MM.1S (cell line): ENCODE measurements around the gene DCXR.

Experiments
- EZH2 ChIP-seq: fragments of 300-600 bp; sonication (generic); optimal IDR thresholded peaks from 2 replicates; pipeline ENCODE3; 2017; ENCODE audit warnings: low read depth, mild to moderate bottlenecking, antibody characterized with exemption, low read length, mixed read lengths
- EZH2phosphoT487 ChIP-seq: fragments of 300-600 bp; sonication (generic); IDR thresholded peaks from 2 replicates; pipeline ENCODE4 v1.6.1; 2018; ENCODE audit warnings: antibody characterized with exemption, low read length
- TF ChIP-seq, protein P1 (sequence below): fragments of 300-600 bp; sonication (generic); IDR thresholded peaks from 2 replicates; pipeline ENCODE4 v1.5.1; 2016; ENCODE audit warnings: antibody characterized with exemption, low read length, mixed read lengths

- TF ChIP-seq, protein P1, sequence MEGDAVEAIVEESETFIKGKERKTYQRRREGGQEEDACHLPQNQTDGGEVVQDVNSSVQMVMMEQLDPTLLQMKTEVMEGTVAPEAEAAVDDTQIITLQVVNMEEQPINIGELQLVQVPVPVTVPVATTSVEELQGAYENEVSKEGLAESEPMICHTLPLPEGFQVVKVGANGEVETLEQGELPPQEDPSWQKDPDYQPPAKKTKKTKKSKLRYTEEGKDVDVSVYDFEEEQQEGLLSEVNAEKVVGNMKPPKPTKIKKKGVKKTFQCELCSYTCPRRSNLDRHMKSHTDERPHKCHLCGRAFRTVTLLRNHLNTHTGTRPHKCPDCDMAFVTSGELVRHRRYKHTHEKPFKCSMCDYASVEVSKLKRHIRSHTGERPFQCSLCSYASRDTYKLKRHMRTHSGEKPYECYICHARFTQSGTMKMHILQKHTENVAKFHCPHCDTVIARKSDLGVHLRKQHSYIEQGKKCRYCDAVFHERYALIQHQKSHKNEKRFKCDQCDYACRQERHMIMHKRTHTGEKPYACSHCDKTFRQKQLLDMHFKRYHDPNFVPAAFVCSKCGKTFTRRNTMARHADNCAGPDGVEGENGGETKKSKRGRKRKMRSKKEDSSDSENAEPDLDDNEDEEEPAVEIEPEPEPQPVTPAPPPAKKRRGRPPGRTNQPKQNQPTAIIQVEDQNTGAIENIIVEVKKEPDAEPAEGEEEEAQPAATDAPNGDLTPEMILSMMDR: no peak
- no peak for TF ChIP-seq EZH2
- TF ChIP-seq EZH2phosphoT487: no peak
Observed at GRCh38 chr17:82065638-82066303, 28.3 kb upstream of the DCXR start, which contains the start of gene DUS1L.
